MV-4-11 (cell line): ENCODE measurements around the gene SRP54.
"Not testable (repeated sequence)": the region's sequence is repeated elsewhere in the genome, so short reads cannot be mapped to it uniquely, and the experiment has no call there.

Experiments
- DNase-seq: peaks from one replicate; lab custom pipeline; 2025; lab: John Stamatoyannopoulos, UW

SRP54 gene

GRCh38 chr14:34983786-34984185 is 994 bp downstream of the SRP54 start:
- peak; percentile 50 for DNase-seq

DNA sequence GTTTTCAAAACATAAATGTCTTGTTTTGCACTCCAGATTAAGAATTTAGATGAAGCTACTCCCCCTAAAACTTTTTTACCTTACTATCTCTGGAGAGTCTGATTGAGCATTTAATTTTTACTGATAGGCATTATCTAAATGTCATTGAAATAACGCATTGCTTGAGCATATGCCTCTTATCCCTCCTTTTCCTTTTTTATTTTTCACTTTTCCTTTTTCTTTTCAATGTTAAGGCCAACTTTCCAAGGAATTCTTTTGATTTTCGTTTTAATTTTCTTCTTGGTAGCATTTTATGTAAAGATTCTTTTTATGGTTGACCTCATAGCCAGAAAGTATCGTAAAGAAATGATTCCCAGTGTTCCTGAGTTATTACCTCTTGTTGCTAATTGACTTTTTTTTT is 2.9 kb downstream of the SRP54 start:
- DNase-seq: no peak

GRCh38 chr14:34987180-34987579 is 4.4 kb downstream of the SRP54 start:
- DNase-seq: no peak

GRCh38 chr14:34989762-34990161 is 7.0 kb downstream of the SRP54 start:
- DNase-seq: no peak

DNA sequence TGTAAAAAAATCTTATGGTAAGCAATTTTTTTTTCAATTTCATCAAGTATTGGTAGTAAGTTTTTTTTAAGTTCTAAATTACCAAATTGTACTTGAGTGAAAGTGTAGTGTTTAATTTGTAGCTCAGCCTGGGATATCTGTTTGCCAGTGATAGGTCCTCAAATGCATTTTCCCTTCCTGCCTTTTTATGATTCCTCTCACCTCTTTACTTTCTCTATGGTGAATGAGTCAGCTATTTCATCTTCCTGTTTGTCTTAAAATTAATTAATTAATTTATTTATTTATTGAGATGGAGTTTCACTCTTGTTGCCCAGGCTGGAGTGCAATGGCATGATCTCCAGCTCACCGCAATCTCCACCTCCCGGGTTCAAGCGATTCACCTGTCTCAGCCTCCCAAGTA is 10.6 kb downstream of the SRP54 start:
- DNase-seq: no peak

- DNase-seq: no peak
These were observed 11.9 kb downstream of the SRP54 start for GRCh38 chr14:34994668-34995067.

DNA sequence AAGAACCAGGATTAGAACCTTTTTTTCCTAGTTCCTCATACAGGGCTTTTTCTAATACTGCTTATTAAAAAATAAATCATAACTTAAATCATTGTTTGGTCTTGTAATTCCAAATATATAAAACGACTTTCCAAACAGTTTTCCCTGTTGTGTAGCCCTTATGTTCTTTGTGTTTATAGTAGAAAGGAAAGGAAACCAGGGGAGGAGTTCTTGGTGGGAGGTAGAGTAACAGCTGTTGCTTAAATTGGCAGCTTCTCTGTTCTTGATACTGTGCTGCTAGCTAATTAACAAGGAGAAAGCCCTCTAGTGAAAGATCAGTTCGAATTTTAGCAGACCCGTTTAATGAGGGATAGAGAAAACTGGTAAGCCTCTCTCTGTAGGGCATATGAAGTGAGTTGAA is 15.0 kb downstream of the SRP54 start:
- no peak for DNase-seq

- no peak for DNase-seq
These were observed 16.7 kb downstream of the SRP54 start for GRCh38 chr14:34999500-34999899.

GRCh38 chr14:35001621-35002020 is 18.8 kb downstream of the SRP54 start:
- no peak for DNase-seq

- DNase-seq: no peak
These were observed 22.0 kb downstream of the SRP54 start for GRCh38 chr14:35004839-35005238.

DNA sequence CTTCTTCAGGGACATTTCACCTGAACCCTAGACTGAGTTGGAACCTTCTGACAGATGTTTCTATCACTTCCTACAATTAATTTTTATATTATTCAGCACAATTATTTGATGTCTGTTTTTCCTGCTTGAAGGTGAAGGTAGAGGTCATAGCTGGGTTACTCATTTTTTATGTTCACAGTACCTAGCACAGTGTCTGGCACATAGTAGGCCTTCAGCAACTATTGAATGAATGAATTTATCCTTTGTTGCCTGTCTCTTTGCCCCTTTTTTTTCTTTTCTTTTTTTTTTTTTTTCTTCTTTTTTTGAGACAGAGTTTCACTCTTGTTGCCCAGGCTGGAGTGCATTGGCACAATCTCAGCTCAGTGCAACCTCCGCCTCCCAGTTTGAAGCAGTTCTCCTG is 33.8 kb downstream of the SRP54 start:
- DNase-seq: no peak

DNA sequence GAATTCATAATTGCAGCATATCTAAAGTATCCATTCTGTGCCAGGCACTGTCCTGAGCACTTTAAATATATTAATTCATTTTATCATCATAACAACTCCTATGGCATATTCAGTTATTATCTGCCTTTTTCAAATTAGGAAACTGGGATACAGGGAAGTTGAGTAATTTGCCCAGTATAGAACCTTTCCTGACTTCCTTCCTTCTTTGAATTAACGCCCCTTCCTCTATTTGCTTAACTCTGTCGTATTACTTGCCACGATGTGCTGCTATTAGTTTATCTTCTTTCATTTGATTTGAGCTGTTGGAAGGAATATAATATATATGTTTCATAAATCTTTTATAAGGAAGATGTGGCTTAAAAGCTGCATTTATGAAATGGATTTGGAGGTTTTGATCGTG is 37.9 kb downstream of the SRP54 start:
- DNase-seq: peak; percentile 2

- DNase-seq: no peak
These were observed 45.6 kb downstream of the SRP54 start for GRCh38 chr14:35028435-35028834.

- DNase-seq: no peak
These were observed 49.8 kb downstream of the SRP54 start for GRCh38 chr14:35032562-35032961.

DNA sequence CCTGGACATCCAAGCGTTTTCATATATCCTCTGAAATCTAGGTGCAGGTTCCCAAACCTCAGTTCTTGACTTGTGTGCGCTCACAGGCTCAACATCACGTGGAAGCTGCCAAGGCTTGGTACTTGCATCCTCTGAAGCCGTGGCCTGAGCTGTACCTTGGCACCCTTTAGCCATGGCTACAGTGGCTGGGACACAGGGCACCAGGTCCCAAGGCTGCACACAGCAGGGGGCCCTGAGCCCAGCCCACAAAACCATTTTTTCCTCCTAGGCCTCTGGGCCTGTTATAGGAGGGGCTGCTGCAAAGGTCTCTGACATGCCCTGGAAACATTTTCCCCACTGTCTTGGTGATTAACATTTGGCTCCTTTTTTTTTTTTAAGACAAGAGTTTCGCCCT is 51.6 kb downstream of the SRP54 start:
- DNase-seq: no peak

GRCh38 chr14:35034944-35035554 is 52.3 kb downstream of the SRP54 start:
- not testable (repeated sequence) for DNase-seq

DNA sequence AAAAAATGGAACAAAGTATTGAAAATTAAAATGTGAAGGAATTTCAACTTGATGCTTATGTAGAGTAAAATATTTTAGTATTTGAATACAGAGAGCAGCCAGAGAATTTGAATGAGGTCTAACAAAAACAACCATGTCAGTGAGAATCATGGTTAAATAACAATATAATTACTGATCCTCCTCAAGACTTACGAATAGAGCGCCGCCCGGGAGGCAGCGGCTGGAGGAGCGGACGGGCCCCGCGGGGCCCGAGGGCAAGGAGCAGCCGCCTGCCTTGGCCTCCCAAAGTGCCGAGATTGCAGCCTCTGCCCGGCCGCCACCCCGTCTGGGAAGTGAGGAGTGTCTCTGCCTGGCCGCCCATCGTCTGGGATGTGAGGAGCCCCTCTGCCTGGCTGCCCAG is 55.5 kb downstream of the SRP54 start:
- DNase-seq: not testable (repeated sequence)

DNA sequence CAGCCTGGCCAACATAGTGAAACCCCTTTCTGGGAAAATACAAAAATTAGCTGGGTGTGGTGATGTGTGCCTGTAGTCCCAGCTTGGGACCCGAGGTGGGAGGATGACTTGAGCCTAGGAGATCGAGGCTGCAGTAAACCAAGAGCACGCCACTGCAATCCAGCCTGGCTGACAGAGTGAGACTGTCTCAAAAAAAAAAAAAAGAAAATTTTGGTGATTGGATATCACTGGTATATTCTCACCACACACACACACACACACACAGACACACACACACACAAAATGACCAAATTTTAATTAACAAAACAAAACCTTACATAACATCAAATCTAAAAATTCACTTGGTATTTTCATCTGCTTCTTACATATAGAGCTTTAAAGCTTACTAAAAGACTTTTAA is 59.8 kb downstream of the SRP54 start:
- no peak for DNase-seq

- DNase-seq: peak; percentile 6
These were observed 60.3 kb downstream of the SRP54 start for GRCh38 chr14:35043046-35043445.

- DNase-seq: peak; percentile 32
These were observed 62.4 kb downstream of the SRP54 start for GRCh38 chr14:35044939-35045797.

DNA sequence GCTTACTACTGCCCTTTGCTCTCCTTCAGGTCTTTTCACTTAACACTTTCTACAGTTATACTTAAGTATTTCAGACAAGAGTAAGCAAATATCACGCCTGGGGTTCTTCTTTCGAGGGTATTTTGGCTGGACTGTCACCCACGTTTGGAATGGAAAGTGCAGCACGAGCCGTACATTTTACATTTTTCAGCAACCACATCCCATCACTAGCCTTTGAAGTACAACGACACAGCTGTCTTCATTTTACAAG is 62.9 kb downstream of the SRP54 start:
- no peak for DNase-seq

DNA sequence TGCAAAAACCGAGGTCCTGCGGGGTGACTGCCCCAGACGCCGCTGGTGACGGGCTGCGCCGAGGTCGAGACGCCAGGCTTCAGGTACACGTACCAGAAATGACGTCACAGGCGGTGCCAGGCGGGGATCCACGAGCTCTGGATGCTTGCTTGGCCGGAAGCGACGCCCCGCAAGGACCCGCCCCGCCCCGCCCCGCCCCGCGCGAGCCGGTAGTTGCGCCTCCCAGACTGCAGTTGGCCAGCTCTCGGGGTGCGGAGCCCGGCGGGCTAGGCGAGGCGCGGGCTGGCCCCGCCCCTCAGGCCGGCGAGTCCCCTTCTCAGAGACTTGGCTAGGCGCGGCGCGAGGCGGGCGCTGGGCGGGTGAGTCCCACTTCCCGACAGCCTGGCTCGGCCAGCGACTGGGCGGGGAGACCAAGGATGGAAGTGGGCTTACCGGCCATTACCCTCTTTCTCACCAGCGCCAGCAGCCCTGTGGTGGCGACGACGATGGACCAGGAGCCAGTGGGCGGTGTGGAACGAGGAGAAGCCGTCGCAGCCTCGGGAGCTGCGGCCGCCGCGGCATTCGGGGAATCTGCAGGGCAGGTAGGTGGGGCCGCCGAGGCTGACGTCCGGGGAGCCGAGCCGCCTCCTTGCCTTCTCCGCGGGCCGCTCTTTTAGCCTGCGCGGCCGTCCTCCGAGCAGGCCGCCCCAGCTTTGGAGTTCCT is 63.4 kb downstream of the SRP54 start, which contains the start of gene FAM177A1:
FAM177A1 (plus strand) TSS at position 225 of the 703 bp plus-strand sequence; CDS start at position 417, 192 bp downstream.
- DNase-seq: peak; percentile 93
